ENCODE data around the gene ZNF524.
"Not testable (repeated sequence)": the region's sequence is repeated elsewhere in the genome, so short reads cannot be mapped to it uniquely, and the experiment has no call there.

Gene ZNF524, protein sequence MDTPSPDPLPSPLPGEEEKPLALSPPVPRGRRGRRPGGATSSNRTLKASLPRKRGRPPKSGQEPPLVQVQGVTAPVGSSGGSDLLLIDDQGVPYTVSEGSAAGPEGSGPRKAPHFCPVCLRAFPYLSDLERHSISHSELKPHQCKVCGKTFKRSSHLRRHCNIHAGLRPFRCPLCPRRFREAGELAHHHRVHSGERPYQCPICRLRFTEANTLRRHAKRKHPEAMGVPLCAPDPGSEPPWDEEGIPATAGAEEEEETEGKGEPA

DNA sequence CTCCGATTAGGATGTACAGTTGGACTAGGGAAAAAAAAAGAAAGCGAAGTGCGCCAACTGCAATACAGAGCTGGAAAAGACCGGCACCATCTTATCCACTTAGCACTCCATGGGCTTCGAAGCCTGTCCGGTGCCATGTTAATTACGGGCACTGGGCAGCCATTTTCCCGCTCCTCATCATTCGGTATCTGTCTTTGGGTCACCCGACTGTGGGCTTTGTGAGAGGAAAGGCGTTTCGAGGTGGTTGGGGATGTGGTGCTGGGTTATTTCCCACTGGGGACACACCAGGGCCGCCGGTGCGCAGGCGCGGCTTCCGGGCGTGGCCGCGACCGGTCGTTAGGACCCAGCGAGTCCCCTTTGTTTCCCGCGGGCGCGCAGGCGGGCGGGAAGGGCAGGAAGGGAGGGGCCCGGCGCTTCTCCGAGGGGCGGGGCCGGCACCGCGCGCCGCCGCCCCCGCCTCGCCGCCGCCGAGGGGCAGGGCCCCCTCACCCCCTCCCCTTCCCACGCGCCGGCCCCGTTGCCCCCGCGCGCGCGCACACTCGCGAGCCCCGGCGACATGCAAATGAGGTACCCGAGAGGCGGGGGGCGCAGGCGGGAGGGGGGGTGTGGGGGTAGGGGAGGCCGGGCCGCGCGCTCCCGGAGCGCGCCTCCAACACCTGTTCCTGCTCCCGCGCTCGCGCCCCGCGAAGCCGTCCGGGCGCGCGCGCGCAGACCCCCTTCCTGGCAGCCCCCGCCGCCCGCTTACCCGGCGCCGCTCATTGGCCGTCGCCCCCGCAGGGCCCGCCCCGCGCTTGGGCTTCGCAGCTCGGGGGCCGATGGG is at the start of gene ZNF524:
Gene ZNF524 (plus strand): TSS at position 447 of the 820 bp plus-strand sequence. CDS start 1,825 bp downstream, outside the sequence.
- DNase-seq (ENCODE audit: low read depth in 2 of 2): peak; percentile 77 to 81

- no peak for DNase-seq (ENCODE audit: low read depth in 2 of 2)
These were observed 49.8 kb upstream of the ZNF524 start for GRCh38 chr19:55550321-55550650.

GRCh38 chr19:55552206-55552605 is 47.9 kb upstream of the ZNF524 start:
- no peak for DNase-seq (ENCODE audit: low read depth in 2 of 2)

- no peak for DNase-seq (ENCODE audit: low read depth in 2 of 2)
These were observed 47.5 kb upstream of the ZNF524 start for GRCh38 chr19:55552620-55553019.

DNA sequence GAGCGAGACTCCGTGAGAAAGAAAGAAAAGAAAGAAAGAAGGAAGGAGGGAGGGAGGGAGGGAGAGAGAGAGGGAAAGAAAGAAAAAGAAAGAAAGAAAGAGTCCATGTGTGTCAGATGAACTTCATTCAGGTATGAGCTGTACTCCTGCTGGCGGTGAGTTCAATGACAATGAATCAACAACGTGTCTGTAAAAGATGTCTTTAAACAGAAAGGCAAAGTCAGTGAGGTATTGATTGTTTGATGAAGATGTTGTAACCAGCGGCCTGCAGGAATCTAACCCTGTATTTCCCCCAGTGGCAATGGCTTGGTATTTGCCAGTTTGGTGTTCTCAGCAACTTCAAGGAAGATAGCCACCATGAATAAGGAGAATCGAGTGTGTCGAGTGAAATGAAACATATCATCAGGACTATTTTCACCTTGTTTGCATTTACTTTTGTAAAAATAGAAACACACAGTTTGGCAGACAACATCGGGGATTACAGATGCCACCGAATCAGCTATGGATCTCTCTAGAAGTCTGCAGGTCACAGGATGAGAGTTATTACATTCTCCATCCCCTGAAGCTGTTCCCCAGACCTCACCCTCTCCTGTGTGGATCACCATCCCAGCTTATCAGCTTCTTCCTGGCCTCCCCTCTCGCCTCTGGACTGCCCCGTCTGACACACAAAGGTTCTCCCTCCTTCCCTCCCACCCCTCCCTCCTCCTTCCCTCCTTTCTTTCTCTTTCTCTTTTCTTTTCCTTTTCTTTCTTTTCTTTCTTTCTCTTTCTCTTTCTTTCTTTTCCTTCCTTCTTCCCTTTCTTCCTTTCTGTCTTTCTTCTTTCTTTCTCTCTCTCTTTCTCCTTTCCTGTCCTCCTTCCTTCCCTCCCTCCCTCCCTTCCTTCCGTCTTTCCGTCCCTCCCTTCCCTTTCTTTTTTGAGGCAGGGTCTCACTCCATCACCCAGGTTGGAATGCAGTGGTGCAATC is 46.6 kb upstream of the ZNF524 start:
- no peak for DNase-seq (ENCODE audit: low read depth in 2 of 2)

DNA sequence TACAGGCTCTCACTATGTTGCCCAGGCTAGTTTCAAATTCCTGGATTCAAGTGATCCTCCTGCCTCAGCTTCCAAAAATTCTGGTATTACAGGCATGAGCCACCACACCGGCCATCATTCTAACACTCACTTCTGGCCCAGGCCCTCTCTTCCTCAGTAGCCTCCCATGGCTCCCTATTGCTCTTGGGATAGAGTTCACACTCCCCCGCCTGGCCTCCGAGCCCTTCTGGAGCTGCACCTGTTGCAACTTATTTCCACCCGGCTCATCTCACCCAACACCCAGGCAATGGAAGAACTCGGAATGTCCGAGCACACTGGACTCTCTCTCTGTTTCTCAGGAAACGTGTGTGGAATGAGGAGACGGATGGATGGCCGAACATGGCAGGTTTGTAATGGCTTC is 45.8 kb upstream of the ZNF524 start:
- no peak for DNase-seq (ENCODE audit: low read depth in 2 of 2)

DNA sequence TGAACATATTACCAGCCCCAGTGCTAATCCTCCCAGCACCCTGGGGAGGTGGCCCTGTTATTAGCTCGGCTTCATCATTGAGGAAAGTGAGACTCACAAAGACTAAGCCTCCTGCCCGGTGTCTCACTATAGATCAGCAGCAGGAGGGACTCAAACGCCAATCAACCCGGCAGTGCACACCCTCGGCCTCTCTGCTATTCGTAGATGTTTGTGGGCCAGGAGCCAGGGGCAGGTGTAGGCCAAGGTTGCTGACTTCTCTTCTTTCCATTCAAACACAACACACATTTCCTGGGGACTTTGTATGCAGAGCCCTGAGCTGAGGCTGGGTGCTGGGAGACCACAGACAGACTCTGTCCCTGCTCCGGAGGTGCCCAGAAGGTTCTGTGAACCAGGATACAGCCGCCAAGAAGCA is 45.3 kb upstream of the ZNF524 start:
- no peak for DNase-seq (ENCODE audit: low read depth in 2 of 2)

DNA sequence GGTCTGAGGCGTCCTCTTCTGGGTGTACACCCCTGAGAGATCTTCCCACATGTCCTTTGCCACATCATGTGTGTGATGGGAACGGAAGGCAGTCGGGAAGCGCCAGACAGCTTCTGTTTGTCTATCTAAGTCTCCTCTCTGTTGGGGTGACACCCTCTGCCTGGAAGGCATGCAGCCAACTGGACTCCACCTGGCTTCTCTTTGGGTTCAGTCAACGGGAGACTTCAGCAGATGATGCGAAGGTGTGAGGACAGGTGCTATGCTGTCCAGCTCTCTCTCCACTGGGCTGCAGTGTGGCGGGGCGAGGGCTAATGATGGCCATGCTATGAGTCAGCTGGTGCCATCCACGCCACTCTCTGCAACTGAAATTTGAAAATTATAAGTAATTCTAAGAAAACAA is 40.4 kb upstream of the ZNF524 start:
- DNase-seq (ENCODE audit: low read depth in 2 of 2): no peak

- DNase-seq (ENCODE audit: low read depth in 2 of 2): no peak
These were observed 36.8 kb upstream of the ZNF524 start for GRCh38 chr19:55563261-55563690.

- no peak for DNase-seq (ENCODE audit: low read depth in 2 of 2)
These were observed 33.3 kb upstream of the ZNF524 start for GRCh38 chr19:55566823-55567222.

DNA sequence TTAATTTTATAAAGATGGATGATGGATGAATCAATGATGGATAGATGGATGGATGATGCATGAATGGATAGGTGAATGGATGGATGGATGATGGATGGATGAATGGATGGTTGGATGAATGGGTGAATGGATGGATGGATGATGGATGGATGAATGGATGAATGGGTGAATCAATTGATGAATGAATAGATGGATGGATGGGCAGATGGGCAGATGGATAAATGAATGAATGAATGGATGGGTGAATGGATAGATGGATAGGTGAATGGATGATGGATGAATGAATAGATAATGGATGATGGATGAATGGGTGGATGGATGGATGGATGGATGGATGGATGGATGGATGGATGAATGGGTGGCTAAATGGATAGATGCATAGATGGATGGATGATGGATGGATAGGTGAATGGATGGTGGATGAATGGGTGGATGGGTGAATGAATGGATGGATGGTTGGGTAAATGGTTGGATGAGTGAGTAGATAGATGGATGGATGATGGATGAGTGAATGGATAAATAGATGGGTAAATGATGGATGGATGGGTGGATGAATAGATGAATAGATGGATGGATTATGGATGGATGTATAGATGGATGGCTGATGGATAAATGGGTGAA is 32.3 kb upstream of the ZNF524 start:
- no peak for DNase-seq (ENCODE audit: low read depth in 2 of 2)

GRCh38 chr19:55569477-55569876 is 30.6 kb upstream of the ZNF524 start:
- not testable (repeated sequence) for DNase-seq (ENCODE audit: low read depth in 2 of 2)

GRCh38 chr19:55573929-55574328 is 26.2 kb upstream of the ZNF524 start:
- DNase-seq (ENCODE audit: low read depth in 2 of 2): not testable (repeated sequence)

GRCh38 chr19:55576746-55577145 is 23.3 kb upstream of the ZNF524 start:
- DNase-seq (ENCODE audit: low read depth in 2 of 2): no peak

DNA sequence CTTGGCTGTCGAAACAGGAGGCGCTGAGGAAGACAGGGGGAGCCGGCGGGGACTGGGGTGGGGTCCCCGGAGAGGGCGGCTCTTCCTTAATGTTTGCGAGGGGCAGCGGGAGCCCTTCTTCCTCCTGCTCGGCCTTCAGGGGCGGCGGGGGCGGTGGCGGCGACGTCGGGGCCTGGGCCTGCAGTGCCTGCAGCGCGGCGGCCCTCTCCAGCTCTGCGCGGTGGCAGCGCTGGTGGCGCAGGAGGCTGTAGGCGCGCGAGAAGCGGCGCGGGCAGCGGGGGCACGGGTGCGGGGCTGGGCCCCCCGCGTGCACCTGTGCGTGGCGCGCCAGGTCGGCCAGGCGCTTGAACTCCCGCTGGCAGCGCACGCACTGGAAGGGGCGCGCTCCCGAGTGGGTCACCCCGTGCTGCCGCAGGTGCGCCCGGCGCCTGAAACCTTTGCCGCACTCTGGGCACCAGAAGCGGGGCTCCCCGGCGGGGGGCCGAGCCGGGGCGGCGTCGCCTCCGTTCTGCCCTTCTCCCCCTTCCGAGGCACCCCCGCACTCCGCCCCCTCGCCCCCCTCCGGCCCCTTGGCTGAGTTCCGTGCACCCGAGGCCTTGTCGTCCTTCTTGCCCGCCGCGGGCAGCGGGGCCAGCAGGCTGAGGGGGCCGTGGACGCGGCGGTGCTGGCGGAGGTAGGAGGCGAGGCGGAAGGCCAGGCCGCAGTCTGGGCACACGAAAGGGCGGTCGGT is 21.9 kb upstream of the ZNF524 start:
- no peak for DNase-seq (ENCODE audit: low read depth in 2 of 2)

DNA sequence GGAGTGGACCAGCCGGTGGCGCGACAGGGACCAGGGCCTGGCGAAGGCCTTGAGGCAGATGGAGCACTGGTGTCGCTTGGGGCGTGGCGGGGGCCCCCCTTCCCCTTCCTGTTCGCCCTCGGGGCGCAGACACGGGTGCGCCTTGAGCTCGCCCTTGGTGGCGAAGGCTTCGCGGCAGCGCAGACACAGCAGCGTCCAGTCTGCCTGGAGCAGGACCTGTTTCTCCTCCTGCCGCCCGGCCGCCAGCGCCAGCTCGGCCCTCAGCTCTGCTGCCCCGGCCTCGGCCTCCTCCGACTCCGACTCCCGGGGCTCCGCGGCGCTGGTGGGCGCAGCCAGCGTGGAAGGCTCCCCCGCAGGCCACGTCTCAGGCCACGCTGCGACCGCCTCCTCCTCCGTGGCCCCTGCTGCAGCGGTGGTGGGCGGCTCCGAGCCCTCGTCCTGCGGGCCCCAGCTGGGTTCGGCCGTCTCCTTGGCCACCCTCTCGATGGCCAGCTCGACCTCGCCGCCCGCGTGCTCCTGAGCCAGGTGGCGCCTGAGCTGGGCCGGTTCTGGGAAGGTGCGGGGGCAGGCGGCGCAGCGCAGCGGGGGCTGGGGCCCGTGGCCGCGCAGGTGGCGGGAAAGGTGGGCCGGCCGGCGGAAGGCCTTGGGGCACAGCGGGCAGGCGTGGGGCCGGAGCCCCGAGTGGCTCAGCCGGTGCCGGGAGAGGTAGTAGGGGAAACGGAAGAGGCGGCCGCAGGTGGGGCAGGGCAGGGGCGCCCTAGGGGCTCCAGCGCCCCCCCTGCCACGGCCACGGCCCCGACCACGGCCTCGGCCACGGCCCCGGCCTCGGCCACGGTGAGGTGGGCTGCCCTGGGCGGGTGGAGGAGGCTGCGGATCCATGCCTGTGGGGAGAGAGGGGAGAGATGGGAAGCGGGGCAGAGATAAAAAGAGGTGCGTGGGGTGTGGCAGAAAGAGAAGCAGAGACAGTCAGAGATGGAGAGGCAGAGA is 21.0 kb upstream of the ZNF524 start:
- DNase-seq (ENCODE audit: low read depth in 2 of 2): no peak

DNA sequence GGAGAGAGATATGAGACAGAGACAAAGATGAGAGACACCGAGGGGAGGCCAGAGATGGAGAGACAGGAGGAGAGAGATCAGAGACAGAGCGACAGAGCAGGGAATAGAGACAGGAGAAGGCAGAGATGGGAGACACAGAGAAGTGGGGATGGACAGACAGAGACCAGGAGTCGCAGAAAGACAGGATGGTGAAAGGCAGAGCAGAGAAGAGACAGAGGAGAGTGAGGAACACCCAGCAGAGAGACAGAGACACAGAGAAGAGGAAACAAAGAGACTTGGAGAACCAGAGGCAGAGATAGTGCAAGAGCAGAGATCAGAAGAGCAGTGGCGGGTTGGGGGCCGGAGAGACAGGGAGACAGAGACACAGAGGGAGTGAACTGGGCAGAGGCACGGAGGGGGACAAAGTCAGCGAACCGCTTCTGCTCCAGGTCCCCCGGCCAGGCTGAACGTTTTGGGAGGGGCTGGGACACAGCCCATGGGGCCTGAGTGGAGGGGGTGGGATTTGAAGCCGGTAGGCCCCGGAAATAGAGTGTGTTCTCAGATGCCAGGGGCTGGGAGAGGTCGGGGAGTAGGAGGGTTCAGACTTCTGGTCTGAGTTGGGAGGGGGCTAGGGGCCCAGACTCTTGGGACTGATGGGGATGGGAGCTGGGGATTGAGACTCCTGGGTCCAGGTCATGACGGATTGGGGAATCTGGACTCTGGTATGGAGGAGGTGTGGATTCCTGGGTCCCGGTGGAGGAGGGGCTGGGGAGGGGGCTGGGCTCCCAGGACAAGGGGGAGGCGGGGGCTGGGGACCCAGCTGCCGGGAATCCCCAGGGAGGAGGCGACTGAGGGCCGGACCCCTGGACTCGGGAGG is 20.1 kb upstream of the ZNF524 start:
- DNase-seq (ENCODE audit: low read depth in 2 of 2): no peak

DNA sequence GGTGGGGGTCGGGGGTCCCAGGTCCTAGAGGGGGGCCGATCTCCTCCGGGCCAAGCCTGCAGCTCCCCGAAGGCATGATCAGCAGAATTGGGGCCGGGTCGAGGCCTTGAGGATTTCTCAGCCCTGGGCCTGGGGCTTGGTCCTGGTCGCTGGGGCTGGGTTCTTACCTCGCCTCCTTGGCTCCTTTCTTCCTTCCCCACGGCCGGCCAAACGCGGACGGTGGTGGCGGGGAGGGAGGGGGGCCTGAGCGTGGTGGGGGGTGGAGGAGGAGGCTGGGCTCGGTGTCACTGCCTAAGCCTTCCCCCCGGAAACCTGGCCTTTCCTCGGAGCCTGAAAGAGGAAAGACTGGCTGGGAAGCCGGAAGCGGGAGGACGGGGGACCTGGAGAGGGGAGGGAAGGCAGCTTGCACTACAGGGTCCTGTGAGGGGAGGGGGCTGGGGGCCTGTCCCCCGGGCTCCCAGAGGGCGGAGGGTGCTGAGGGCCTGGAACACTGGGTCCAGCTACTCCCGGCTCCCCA is 19.4 kb upstream of the ZNF524 start, which contains the start of gene ZNF579:
Gene ZNF579 (minus strand): TSS at position 221 of the 517 bp plus-strand sequence. CDS start 1,209 bp downstream, outside the sequence.
- peak; percentile 69 to 73 for DNase-seq (ENCODE audit: low read depth in 2 of 2)

Measured in stimulated activated CD8-positive, alpha-beta memory T cell treated with anti-CD3 and anti-CD28 coated beads, Interleukin-15, amount 100 ng/mL, for 48 hours (primary cell).